GM21515 (cell line): ENCODE measurements around the gene CHST11.
"Not testable (repeated sequence)": the region's sequence is repeated elsewhere in the genome, so short reads cannot be mapped to it uniquely, and the experiment has no call there.

Experiments
- ATAC-seq: cut with Tn5 transposase; IDR thresholded peaks from one replicate; pipeline ENCODE4 v1.9.1; 2021; ENCODE audit not compliant: unreplicated experiment

Gene CHST11

DNA sequence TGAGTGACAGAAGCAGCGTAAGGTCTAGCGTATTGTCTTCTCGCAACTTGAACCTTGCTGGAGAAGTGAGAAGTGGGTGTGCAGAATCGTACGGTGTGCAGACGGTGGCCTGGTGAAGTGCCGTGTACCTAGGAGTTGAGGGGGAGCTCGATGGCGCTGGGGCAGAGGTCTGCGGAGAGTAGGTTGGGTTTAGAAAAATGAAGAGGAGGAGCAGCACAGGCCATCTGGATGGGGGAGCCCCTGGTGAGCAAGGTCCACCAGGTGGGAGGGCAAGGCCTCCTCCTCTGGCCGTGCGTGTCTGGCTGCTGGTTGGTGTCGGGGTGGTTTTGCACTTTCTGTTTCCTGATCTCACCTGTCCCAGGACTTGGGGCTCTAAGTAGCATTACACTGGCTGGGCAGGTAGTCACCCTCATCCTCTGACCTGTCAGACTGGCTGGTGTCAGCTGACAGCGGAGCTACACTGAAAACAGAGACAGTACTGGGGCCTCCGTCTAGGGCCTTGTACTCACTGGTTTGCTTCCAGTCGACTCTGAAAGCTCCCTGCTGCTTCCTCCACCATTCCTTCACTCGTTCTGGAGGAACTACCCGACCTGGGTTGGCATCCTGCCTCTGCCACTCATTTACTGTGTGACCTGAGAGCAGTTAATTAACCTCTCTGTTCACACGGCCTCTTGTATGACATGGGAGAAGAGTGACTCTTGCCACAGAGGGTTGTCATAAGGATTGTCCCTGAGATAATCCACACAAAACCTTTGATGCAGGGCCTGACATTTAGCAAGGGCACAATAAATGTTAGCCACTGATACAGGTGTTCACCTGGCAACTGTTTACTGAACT, 273.1 kb downstream of the CHST11 start:
- ATAC-seq = no peak

DNA sequence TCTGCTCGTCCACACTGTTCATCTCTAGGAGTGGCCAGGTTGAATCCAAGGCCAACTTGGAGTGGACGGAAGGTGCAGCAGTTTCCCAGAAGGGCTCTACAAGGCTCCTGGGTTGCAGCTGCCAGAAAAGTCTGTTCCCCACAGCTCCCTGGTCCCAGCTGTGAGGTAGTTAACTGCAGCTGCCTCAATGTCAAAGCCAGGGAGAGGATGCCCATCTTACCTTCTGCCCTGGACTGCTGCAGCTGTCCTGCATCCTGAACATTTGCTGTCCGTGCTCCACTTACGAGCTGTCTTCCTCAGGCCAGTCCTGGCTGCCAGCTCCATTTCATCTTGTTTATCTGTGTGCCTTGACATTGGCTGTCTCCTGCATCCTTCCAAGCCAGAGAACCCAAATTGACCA, 274.0 kb downstream of the CHST11 start:
- no peak for ATAC-seq

DNA sequence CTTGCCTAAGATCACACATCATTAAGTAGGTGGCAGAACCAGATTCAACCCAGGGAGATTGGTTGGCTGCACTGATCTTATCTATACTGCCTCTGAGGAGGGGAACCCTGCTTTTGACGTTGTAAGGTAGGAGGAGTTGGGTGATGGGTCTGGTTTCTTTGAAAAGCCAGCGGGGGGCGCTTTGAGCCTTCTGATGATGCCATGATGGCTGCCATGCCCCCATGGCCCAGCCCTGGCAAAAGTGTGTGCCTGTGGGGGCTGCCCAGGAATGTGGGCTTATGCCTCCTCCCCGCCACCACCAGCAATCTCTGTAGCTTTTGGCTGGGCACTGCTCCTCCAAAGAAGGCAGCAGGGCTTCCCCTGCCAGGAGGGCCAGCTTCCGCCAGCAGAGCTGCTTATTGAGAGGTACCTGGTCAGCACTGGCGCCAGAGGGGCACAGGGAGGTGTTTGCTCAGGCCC, 277.0 kb downstream of the CHST11 start:
- ATAC-seq = no peak

DNA sequence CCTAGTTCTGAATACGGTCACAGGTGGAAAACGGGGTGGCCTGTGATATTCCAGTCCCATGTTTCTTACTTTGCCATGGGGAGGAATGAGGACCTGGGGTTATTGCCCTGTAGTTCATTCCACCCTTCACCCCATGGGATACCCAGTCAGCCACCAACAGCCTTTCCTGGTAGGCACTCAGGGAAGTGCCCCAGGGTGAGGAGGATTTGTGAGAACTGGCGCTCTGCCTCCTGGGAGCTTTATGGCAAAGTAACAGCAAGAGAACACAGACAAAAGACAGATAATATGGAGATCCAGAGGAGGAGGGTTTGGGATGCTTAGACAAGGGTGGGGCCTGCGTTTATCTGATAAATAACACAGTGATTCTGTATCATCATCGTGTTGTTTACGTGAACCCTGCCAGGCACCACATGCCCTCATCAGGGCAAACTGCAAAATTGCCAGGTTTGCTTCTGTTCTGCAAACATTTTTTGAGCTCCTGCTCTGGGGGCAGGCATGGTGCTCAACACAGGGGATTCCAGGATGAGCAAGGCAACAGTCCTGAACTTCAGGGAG, 277.9 kb downstream of the CHST11 start:
- no peak for ATAC-seq

DNA sequence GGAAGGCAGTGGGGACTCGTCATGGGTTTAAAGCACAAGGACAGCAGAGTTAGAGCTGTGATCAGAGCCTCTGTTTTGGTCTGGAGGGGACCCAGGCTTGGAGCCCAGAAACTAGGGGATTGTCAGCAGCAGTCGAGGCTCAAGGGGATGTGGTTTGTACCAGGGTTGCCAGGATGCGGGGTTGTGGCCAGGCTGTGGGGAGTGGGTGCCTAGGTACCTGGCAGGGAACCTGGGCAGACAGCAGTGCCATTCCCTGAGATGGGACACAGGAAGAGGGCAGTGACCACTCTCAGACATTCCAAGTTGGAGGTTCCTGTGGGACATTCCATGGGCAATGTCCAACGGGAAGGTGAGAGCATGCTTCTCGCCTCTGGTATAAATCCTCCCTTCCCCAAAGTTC, 279.1 kb downstream of the CHST11 start:
- no peak for ATAC-seq

DNA sequence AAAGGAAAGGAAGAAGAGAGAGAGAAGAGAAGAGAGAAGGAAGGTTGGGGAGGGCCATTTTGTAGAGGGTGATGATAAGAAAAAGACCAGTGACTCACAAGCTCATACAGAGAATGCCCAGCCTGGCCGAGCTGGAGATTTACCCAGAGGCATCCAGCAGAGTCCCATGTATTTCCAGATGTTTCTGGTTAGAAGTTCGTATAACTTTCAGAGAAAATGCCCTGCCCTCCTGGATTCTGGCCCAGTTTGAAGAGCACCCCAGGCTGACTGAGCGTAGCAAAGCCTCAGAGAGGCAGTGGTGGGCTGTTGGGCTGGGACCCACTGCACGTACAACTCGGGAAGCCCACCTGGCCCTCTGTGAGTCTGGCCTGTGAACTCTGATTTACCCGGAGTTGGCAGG, 279.6 kb downstream of the CHST11 start:
- ATAC-seq = no peak

DNA sequence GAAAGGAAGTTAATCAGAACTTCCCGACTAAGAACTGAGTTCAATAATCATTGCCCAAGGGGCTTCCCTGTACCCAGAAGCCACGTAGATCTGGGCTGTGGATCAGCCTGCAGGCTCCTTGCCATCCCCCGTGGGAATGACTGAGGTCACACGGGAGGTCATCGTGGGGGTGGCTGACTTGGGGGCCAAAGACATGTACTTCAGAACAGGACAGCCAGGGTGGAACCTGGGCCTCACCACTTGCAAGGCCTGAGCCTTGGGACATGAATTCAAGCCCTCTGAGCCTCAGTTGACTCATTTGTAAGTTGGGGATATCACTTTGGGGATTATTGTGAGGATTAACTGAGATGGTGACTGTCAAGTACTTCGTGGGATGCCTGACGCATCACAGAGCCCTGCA, 280.4 kb downstream of the CHST11 start:
- no peak for ATAC-seq

DNA sequence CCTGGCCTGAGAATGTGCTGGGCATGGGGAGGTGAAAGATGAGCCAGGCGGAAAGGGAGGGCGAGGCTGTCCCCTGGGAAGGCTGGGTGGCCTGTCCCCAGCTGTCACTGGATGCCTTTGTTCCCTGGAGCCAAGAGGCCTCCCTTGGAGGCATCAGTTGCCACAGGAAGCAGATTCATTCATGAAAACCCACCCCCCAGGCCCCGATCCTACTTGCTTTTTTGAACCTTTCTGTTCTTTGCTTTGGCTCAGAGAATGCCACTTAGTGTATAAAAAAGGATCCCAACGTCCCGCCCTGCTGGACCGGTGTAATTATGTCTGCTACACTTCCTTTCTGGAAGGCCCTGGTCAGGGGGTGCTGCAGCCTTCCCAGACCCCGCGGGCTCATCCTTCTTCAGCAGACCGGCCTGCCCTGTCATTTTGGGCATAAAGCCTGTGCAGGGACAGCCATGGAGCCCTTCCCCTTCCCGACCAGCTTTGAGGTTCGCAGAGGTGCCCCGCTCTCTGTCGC, 281.1 kb downstream of the CHST11 start:
- no peak for ATAC-seq

DNA sequence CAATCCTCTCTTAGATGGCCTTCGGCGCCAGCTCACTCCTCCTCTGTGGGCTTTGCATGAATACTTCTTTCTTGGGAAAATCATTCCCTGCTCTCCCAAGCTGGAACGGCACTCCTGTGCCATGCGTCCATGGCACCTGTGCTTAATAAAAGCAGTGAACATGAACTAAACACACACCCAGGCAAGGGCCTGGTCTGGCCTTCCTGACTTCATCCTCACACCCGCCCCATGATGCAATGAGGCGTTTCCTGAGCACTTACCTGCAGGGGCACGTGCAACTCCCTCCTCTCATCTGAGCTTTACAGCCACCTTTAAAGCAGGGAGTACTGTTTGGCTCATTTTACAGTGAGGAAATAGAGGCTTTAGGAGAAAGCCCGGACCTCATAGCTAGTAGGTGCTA, 281.6 kb downstream of the CHST11 start:
- no peak for ATAC-seq

DNA sequence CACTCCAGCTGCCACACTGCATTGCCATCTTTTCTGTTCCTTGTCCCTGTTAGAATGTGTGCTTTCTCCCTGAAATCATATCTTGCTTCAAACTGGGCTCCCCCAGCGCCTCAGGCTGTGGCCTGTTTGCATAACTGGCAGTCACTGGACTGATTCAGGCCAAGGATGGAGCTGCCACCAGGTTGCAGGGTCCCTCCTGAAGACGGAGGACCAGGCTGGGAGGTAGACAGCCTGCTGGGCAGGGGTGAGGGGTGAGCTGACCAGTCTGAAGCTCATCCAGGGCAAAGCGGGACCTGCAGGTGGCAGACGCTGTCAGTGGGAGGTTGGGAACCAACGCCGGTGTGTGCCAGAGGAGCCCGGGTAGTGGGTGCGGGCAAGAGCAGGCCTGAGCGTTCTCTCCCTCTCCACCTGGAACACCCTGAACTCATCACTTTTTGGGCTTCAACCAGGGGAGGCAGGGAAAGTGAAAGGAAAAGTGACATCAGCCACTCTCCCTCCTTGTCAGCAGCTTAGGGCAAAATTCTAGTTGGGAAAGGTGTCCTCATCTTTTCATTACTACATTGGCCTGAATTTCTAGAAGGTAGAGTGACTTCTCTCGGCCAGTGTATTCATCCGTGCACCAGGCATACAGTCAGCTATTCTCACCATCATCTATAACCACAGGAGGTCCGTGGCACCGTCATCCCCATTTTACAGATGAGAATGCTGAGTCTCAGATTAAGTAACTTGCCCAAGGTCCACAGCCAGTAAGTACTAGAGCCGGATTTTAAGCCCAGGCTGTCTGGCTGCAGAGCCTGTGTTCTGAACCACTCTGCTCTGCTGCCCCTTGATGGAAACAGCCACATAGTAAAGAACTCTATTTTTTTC, 282.3 kb downstream of the CHST11 start:
- ATAC-seq = no peak

DNA sequence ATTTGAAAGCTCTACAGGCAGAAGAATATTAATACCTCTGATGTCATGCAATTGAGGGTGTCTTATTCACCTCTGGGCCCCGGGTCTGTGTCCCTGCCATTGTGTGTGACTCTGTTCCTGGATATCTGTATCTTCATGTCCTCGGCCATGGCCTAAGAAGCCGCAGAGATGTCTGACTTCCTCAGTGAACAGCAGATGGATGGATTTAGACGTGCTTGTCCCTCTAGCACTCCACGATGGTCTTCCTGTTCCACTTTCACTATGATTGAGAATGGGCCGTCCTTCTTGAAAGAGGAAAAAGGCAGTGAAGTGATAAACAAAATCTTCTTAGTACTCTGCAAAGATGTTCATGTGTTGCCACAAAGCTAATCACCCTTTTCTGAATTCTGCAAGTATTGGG, 283.9 kb downstream of the CHST11 start:
- peak; percentile 78 for ATAC-seq

DNA sequence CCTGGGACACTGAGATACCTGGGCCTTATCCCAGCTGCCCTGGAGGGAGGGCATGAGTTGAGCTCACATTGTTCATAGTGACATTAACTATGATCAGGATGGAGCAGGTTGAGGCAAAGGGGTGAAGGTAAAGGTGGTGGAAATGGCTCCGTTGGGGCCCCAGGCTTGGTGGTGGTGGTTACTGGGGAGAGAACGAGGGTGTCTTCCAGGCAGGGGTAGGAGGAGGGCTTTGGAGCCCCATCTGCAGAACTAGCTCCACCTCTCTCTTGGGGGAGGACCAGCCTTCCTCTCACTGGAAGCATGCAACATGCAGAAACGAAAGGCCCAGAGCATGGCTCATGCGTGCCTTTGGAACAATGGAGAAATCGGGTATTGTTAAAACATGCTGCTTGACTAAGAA, 284.3 kb downstream of the CHST11 start:
- peak; percentile 36 for ATAC-seq

DNA sequence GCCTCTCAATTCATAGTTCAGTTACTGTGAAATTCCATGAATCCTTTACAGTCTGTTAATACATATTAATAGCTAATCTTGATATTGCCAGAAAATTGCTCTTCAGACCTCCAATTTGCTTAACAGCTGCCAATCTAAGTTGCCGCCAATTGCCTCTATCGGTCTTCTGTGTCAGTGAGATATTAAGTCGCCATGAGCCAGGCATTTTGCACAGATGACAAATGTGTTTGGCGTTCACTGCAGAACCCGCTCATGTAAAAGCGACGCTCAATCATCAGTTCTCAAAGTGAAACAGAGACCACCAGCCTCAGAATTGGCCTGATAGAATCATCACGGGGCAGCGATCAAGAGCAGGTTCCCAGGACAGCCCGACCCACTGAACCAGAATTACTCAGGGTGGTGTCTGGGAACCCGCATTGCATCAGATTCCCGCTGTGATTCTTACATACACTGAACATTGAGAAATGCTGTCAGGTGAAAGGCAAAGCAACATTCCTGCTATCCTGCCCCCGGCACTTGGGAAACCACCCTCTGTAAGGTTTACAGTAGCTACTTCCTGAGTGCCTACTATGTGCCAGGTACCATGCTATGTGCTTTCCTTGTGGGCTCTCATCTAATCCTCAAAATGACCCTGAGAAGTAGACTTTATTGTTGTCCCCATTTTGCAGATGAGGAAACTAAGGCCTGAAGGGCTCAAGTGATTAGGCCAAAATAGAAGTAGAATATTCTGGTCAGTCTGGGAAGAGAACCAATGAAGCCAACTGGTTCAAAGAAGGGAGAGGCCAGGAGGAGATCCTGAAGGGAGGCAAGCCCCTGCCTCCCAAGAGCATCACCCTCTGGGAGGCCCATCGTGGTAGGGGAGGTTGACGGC, 285.0 kb downstream of the CHST11 start:
- no peak for ATAC-seq

DNA sequence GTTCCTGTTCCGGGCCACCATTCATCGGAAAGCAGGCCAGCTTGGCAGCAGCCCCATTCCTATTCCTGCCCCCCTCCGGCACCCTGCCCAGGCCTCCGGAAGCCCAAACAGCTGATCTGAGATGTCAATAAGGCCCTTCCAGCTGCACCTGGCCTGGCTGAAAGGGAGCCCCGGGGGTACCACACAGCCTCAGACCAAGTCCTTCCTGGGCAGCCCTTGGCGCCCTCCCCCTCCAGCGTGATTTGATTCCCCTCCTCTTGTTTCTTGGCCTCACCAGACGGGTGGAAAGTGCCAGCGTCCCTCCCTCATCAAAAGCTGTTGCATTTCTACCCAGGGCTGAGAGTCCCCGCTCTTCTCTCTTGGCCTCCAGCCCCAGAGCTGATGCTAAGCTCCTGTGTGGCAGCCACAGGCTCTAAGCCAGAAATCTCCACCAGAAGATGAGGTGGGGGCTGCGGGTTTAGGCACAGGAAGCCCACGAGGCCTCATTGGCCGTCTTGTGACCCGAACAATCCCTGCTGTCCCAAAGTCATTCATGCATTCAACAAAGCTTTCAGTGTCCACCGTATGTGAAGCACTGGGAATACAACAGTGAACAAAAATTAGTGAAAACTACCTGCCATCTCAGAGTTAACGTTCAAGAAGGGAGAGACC, 285.9 kb downstream of the CHST11 start:
- no peak for ATAC-seq

DNA sequence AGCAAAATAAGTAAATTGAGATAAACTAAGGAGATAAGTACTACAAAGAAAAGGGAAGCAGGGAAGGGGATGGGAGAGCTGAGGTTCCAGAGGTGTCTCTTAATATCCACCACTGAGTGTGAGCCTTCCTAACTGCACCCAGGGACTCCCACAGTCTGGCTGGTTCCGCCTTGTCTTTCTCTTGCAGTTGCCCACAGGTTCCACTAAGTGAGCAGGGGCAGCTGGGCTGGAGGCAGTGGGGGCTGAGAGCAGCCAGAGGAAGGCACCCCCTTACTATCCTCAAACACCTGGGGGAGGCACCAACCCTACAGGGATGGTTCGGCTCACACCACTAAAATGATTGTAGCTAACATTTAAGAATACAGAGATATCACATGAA, 286.4 kb downstream of the CHST11 start:
- no peak for ATAC-seq

DNA sequence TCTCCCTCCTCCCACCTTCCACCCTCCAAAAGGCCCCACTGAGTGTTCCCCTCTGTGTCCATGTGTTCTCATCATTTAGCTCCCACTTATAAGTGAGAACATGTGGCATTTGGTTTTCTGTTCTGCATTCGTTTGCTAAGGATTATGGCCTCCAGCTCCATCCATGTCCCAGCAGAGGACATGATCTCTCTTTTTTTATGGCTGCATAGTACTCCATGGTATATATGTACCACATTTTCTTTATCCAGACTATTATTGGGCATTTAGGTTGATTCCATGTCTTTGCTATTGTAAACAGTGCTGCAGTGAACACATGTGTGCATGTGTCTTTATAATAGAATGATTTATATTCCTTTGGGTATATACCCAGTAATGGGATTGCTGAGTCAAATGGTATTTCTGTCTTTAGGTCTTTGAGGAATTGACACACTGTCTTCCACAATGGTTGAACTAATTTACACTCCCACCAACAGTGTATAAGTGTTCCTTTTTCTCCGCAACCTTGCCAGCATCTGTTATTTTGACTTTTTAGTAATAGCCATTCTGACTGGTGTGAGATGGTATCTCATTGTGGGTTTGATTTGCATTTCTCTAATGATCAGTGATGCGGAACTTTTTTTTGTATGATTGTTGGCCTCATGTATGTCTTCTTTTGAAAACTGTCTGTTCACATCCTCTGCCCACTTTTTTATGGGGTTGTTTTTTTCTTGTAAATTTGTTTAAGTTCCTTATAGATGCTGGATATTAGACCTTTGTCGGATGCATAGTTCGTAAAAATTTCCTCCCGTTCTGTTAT, 287.2 kb downstream of the CHST11 start:
- not testable (repeated sequence) for ATAC-seq

DNA sequence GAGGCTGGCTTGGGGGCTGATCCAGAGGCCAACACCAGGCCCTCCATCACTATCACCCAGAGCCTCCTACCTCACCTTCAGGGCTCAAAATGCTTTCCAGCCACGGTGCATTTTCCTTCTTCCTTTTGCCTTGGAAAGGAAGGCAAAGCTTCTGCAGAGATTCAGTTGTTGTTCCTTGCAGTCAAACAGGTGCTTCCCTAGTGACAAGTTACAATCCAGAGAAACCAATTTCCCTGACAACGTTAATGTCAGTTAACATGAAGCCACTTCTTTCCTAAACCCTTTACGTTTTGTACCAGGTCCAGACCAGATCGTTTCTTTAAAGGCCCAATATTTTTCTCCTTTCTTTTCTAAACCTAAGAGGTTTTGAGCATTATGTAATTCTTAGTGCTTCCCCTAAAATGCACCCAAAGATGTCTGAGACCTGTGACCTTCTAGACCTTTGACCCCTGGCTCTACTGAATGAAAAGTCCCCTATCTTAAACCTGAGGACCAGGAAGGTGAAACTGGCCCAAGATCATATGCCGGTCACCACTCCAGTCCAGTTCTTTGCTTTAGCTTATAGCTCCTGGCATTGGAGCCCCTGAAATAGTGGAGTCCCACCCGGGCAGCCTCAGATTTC, 289.8 kb downstream of the CHST11 start:
- ATAC-seq = no peak

DNA sequence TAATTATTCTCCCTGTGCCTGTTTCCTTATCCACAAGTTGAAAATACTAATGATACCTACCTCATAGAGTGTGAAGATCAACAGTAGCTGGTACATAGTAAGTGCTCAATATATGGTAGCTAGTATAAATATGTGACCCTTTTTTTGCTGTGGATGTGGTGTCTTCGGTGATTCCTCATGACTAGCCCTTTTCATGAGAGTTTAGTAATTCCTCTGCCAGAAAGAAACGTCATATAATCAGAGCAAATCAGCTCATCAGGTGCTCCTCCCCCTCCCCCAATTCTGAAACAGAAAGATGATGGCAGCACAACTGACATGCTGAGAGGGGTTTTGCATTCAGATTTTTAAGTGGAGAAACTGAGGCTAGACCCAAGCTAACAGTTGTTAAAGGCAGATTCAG, 290.6 kb downstream of the CHST11 start:
- no peak for ATAC-seq

DNA sequence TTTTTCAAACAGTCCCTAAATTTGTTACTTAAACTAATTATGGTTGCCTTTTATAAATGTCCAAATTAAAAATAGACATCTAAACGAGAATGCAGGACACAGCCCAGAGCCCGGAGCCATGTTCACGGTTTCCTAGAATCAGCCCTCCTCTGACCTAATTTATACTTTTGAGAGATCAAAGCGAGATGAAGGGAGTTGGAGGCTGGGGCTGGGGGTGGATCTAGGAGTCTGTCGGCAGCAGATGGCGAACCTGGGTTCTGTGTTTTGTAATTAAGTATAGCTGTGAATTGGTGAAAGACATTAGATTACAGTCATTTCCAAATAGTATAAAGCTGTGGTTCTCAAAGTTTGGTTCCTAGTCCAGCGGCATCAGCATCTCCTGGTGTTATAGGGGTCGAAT, 291.2 kb downstream of the CHST11 start:
- ATAC-seq = no peak
